Memory B cell (primary cell): Measurements from ENCODE around the gene GOLGB1.
"Not testable (repeated sequence)": the region's sequence is repeated elsewhere in the genome, so short reads cannot be mapped to it uniquely, and the experiment has no call there.

Experiments
- ATAC-seq: fragments of 150-1000 bp; cut with Tn5 transposase; 2 replicates; pipeline ENCODE4 v1.10.0; 2021; ENCODE audit warnings: low read depth, mild to moderate bottlenecking, moderate library complexity
- DNase-seq, 2 donors: peaks; one replicate each; pipeline ENCODE4 v3.0.0; 2022; ENCODE audit warnings: low spot score in 2 of 2
- H3K27ac Mint-ChIP-seq: one replicate; pipeline ENCODE4 v1.8.0; 2022; ENCODE audit warnings: mild to moderate bottlenecking, moderate library complexity, mixed read lengths
- H3K27me3 Mint-ChIP-seq: one replicate; pipeline ENCODE4 v1.8.0; 2022; ENCODE audit warnings: mixed read lengths
- H3K36me3 Mint-ChIP-seq: one replicate; pipeline ENCODE4 v1.8.0; 2022; ENCODE audit warnings: mild to moderate bottlenecking, mixed read lengths
- H3K4me1 Mint-ChIP-seq: one replicate; pipeline ENCODE4 v1.8.0; 2022; ENCODE audit warnings: mixed read lengths
- H3K4me3 Mint-ChIP-seq: one replicate; pipeline ENCODE4 v1.8.0; 2022; ENCODE audit warnings: mild to moderate bottlenecking, moderate library complexity, mixed read lengths
- H3K9me3 Mint-ChIP-seq: one replicate; pipeline ENCODE4 v1.8.0; 2022; ENCODE audit warnings: mixed read lengths

GOLGB1 gene

DNA sequence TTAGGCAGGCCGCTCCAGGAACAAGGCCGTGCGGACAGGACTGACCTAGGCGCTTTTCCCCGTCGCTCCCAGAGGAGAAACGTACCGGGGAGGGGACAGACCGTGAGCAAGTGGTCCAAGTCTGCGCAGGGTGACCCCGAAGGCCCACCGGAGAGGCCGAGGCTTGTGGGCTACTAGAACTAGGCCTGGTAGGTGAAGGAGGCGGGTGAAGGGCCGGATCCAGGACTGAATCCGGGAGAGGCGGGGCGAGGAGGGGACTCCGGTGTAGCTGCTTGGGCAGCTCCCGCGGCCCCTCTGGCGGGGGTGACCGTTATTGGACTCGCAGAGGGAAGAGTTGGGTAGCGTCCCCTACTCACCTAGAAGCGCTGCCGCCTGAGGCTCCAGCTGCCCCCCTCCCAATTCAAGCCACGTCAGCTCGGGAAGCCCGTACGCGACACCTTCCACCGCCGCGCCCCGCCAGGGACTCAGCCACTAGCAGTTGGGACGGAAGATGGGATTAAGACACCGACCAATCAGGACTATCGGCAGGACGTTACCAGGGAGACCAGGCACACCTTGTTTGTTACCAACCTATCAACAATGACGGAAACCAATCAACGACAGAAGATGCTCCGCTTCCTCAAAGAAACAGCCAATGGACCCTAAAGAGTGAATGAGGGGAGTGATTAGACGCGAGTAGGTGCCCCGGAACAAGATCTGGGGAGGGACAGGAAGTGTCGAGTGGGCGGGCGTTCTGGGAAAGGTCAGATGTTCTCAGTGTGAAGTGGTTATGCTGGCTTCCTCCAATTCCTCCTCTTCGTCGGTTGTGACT is at the start of gene GOLGB1:
GOLGB1 (minus strand) TSS at position 466 of the 811 bp plus-strand sequence. CDS start 18,770 bp downstream, outside the sequence.
- Mint-ChIP-seq H3K9me3 (no peaks in the 10 kb centered on the region), H3K4me1 (peaks cover 2% of the 10 kb centered on the region), H3K27me3 (no peaks in the 10 kb centered on the region), H3K4me3 (no peak within 1 kb of the TSS), H3K27ac (no peak within 1 kb of the TSS), H3K36me3 (no peaks in the 10 kb centered on the region)
- DNase-seq, result peak; percentile 85 to 89
- peak; percentile 92 for ATAC-seq

GRCh38 chr3:121796970-121797369 is 47.4 kb upstream of the GOLGB1 start:
- Mint-ChIP-seq H3K4me1 (peaks cover 32% of the 10 kb centered on the region), H3K36me3 (peaks cover 16% of the 10 kb centered on the region), H3K4me3 (no peak overlapping the region), H3K9me3 (no peaks in the 10 kb centered on the region), H3K27me3 (no peaks in the 10 kb centered on the region), H3K27ac (no peak overlapping the region)
- DNase-seq (no peak), ATAC-seq (no peak)

- H3K27ac Mint-ChIP-seq, result peak overlapping the region; percentile 71
- peak; percentile 78 for ATAC-seq
- DNase-seq, result no peak
- H3K4me1 Mint-ChIP-seq, result peaks cover 19% of the 10 kb centered on the region
- H3K4me3 Mint-ChIP-seq, result peak overlapping the region; percentile 69
- H3K9me3 Mint-ChIP-seq, result no peaks in the 10 kb centered on the region
- no peaks in the 10 kb centered on the region for H3K27me3 Mint-ChIP-seq
- peaks cover 10% of the 10 kb centered on the region for H3K36me3 Mint-ChIP-seq
Measured at GRCh38 chr3:121794264-121794983, 44.9 kb upstream of the GOLGB1 start.

- peaks cover 26% of the 10 kb centered on the region for H3K4me1 Mint-ChIP-seq
Measured at GRCh38 chr3:121793078-121793477, 43.5 kb upstream of the GOLGB1 start.

DNA sequence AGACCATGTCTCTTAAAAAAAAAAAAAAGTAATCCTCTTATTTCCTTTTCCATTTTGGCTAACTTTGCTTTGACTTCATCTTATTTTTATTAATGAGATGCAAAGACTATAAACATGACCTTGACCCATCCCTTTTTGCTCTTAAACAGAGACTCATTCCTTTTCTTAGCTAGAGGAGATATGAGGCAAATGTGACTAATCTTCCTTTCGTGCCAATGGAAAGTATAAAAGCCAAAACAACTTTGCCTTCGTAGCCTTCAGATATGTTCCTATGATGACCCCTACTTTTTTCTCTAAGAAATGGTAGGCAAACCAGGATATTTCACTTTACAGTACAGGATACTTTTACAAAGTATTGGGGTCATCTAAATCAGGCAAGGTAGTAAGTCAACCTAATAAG is 36.9 kb upstream of the GOLGB1 start:
- Mint-ChIP-seq H3K4me1 (peaks cover 10% of the 10 kb centered on the region), H3K9me3 (no peaks in the 10 kb centered on the region), H3K36me3 (peaks cover 44% of the 10 kb centered on the region), H3K27ac (no peak overlapping the region), H3K4me3 (no peak overlapping the region), H3K27me3 (no peaks in the 10 kb centered on the region)
- no peak for DNase-seq
- no peak for ATAC-seq

More at GRCh38 chr3:121793078-121793477, 43.5 kb upstream of the GOLGB1 start:
- no peaks in the 10 kb centered on the region for H3K27me3 Mint-ChIP-seq
- DNase-seq (no peak), ATAC-seq (peak; percentile 35)
- H3K36me3 Mint-ChIP-seq, result peaks cover 19% of the 10 kb centered on the region
- peak overlapping the region; percentile 87 for H3K4me3 Mint-ChIP-seq
- H3K27ac Mint-ChIP-seq, result peak overlapping the region; percentile 93
- no peaks in the 10 kb centered on the region for H3K9me3 Mint-ChIP-seq

DNA sequence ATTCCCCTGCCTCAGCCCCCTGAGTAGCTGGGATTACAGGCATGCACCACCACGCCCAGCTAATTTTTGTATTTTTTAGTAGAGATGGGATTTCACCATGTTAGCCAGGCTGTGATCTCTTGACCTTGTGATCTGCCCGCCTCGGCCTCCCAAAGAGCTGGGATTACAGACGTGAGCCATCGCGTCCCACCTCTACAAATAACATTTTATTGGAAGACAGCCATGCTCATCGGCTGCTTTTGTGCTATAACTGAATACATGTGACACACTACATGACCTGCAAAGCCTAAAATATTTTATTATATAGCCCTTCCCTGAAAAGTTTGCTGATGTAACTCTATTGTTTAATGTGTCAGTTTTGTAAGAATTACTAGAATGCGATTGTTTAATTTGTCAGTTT is 33.2 kb upstream of the GOLGB1 start:
- H3K4me1 Mint-ChIP-seq, H3K9me3 Mint-ChIP-seq, DNase-seq, ATAC-seq, H3K4me3 Mint-ChIP-seq, H3K27ac Mint-ChIP-seq, H3K27me3 Mint-ChIP-seq: not testable (repeated sequence)
- H3K36me3 Mint-ChIP-seq, result peaks cover 51% of the 10 kb centered on the region

DNA sequence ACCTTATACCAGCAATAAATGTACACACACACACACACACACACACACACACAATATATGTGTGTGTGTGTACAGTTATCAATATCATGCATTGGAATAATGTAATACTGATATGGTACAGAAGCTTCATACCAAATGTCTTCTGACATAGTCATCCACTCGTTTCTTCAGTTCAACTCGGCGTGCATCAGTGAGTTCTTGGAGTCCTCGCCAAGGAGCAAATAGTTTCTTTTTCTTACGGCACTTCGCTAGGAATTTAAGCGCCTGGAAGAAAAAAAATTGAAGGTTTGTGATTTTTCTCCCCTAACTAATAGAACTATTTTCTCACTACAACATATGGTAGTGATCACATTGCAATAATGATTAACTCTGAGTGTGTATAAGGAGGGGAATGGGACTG is 32.1 kb upstream of the GOLGB1 start:
- Mint-ChIP-seq H3K27me3 (no peaks in the 10 kb centered on the region), H3K27ac (no peak overlapping the region), H3K4me3 (no peak overlapping the region), H3K36me3 (peaks cover 50% of the 10 kb centered on the region), H3K9me3 (no peaks in the 10 kb centered on the region), H3K4me1 (peaks cover 8% of the 10 kb centered on the region)
- ATAC-seq (no peak), DNase-seq (no peak)

- H3K4me1 Mint-ChIP-seq, H3K27ac Mint-ChIP-seq, ATAC-seq, H3K9me3 Mint-ChIP-seq, DNase-seq, H3K4me3 Mint-ChIP-seq, H3K27me3 Mint-ChIP-seq: not testable (repeated sequence)
- peaks cover 52% of the 10 kb centered on the region for H3K36me3 Mint-ChIP-seq
Measured at GRCh38 chr3:121775095-121775494, 25.6 kb upstream of the GOLGB1 start.

- Mint-ChIP-seq H3K36me3 (peaks cover 23% of the 10 kb centered on the region), H3K27me3 (no peaks in the 10 kb centered on the region), H3K4me1 (no peaks in the 10 kb centered on the region)
Measured at GRCh38 chr3:121769246-121769645, 19.7 kb upstream of the GOLGB1 start.

DNA sequence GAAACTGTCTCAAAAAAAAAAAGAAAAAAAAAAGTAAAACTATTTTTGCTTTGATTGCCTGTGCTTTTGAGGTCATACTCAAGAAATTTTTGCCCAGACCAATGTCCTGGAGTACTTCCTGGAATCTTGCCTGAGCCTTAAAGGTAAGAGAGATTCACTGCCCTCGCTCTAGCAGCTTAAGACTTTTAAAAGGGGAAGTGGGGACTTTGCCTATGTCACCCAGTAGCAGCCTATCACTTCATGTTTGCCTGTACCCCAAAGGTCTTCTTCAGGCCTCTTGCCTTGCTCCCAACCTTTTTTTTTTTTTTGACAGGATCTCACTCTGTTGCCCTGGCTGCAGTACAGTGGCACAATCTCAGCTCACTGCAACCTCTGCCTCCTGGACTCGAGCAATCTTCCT is 18.9 kb upstream of the GOLGB1 start:
- no peak overlapping the region for H3K27ac Mint-ChIP-seq
- no peak overlapping the region for H3K4me3 Mint-ChIP-seq
- ATAC-seq (peak; percentile 98), DNase-seq (peak in 1 of 2 donors; percentile 18)
- peaks cover 17% of the 10 kb centered on the region for H3K36me3 Mint-ChIP-seq
- H3K4me1 Mint-ChIP-seq, result no peaks in the 10 kb centered on the region
- H3K27me3 Mint-ChIP-seq, result no peaks in the 10 kb centered on the region
- H3K9me3 Mint-ChIP-seq, result no peaks in the 10 kb centered on the region

More at GRCh38 chr3:121769246-121769645, 19.7 kb upstream of the GOLGB1 start:
- ATAC-seq (no peak), DNase-seq (no peak)
- H3K9me3 Mint-ChIP-seq, result no peaks in the 10 kb centered on the region
- H3K4me3 Mint-ChIP-seq, result no peak overlapping the region
- no peak overlapping the region for H3K27ac Mint-ChIP-seq

DNA sequence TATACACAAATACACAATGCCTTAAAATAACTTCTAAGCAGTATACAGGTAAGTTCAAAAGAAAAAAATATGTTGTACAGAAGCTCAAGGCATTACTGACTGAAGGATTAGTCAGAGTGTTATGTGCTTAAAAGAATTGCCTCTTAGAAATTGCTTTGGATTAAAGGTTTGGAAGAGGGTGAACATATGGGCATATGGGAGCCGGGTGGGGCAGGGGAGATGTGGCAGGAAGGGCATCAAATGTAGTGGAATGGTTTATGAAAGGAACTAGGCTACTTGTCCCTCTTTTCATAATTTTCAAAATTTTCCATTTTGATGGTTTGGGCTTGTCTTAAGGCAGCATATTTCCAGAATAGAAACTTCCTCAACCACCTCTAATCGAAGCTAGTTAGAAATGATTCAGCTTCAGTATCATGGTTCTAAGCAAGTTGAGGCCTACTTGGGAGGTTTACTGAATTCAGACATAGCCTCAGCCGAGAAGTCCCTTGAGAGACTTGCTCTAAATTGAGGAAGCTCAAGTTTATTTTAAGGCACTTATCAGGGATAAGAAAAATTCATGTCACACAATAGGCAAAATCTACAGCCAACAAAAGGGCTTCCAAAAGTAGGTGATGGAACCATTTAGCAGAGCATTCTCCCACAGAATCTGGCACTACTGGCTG is 10.1 kb upstream of the GOLGB1 start:
- Mint-ChIP-seq H3K9me3 (peaks cover 2% of the 10 kb centered on the region), H3K4me3 (no peak overlapping the region), H3K36me3 (no peaks in the 10 kb centered on the region), H3K27me3 (no peaks in the 10 kb centered on the region), H3K4me1 (peaks cover 16% of the 10 kb centered on the region), H3K27ac (no peak overlapping the region)
- ATAC-seq (peak; percentile 62), DNase-seq (no peak)

DNA sequence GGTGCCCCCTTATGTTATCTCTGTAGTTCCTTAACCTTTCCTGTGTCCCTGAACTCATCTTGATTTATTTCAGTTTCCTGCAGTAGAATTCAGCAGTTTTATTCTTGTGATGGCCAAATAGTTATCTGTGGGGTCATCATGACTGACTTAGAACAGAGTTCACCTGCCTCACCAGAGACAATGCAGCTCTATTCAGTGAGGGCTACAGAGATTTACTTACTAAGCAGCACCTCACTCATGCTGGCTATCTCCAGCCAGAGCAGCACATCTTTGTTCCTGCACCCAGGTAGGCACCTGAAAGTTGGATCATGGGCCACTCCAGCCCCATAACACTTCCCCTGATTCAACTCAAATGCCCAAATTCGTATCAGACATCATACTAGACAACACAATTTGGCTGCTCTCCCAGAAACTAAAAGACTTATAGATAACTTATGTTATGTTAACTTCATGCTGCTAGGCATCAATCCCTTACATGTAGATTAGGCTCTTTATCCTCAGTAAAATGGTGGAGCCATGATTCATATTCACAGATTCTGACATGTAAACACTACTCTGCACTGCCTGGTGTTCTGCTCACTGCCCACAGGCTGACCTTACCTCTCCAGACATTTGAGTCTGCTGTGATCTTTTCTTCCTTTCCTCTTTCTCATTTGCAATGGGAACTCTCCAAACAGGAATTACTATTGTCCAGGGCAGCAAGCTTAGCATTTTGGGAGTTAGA is 9.3 kb upstream of the GOLGB1 start:
- H3K4me1 Mint-ChIP-seq, result peaks cover 18% of the 10 kb centered on the region
- H3K9me3 Mint-ChIP-seq, result peaks cover 3% of the 10 kb centered on the region
- DNase-seq (no peak), ATAC-seq (no peak)
- H3K27me3 Mint-ChIP-seq, result no peaks in the 10 kb centered on the region
- no peak overlapping the region for H3K27ac Mint-ChIP-seq
- H3K4me3 Mint-ChIP-seq, result no peak overlapping the region
- no peaks in the 10 kb centered on the region for H3K36me3 Mint-ChIP-seq

DNA sequence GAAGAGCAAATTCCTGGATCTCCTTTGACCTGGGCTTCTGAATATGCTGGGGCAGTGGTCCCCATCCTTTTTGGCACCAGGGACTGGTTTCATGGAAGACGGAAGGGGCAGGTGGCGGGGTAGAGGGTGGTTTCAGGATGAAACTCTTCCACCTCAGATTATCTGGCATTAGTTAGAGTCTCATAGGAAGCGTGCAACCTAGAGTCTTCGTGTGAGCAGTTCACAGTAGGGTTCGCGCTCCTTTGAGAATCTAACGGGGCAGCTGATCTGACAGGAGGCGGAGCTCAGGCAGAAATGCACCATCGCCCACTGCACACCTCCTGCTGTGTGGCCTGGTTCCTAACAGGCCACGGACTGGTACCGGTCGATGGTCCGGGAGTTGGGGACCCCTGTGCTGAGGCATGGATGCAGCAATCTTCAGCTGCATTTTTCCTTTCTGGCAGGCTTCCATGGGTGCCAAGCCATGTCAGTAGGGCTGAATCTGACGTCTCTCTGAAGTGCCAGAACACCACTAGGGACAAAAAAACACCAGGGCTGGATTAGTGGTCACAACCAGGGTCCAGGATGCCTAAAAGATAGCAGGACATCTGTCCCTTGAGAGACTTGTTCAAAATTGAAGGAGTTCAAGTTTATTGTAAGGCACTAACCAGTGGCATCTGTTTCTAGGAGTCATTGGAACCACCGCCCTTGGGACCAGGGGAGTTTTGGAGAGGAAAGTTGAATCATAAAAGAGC is 8.4 kb upstream of the GOLGB1 start:
- no peaks in the 10 kb centered on the region for H3K27me3 Mint-ChIP-seq
- no peaks in the 10 kb centered on the region for H3K36me3 Mint-ChIP-seq
- peaks cover 18% of the 10 kb centered on the region for H3K4me1 Mint-ChIP-seq
- DNase-seq, result no peak
- H3K4me3 Mint-ChIP-seq, result no peak overlapping the region
- H3K9me3 Mint-ChIP-seq, result peaks cover 3% of the 10 kb centered on the region
- no peak for ATAC-seq
- no peak overlapping the region for H3K27ac Mint-ChIP-seq
